Endothelial cell (in vitro differentiated cells): Measurements from ENCODE around the gene TXNDC17. TPM values are rescaled to one million over a fixed set of nuclear protein-coding genes. Genes with fewer than 3 reads are reported as not detected.
"Not testable (repeated sequence)": the region's sequence is repeated elsewhere in the genome, so short reads cannot be mapped to it uniquely, and the experiment has no call there.

Source experiments
- DNase-seq: peaks from one replicate; pipeline ENCODE4 v3.0.0; 2021; ENCODE audit warnings: low spot score
- H3K27ac Mint-ChIP-seq: one replicate; pipeline ENCODE4 v1.8.0; 2021; ENCODE audit warnings: mixed read lengths, inconsistent platforms; ENCODE audit not compliant: unreplicated experiment
- H3K27me3 Mint-ChIP-seq: one replicate; pipeline ENCODE4 v1.8.0; 2021; ENCODE audit warnings: mild to moderate bottlenecking, moderate library complexity, mixed read lengths, inconsistent platforms; ENCODE audit not compliant: unreplicated experiment
- H3K36me3 Mint-ChIP-seq: one replicate; pipeline ENCODE4 v1.8.0; 2021; ENCODE audit warnings: mild to moderate bottlenecking, low read depth, mixed read lengths, inconsistent platforms; ENCODE audit not compliant: unreplicated experiment
- H3K4me1 Mint-ChIP-seq: one replicate; pipeline ENCODE4 v1.8.0; 2021; ENCODE audit warnings: mild to moderate bottlenecking, mixed read lengths, inconsistent platforms; ENCODE audit not compliant: unreplicated experiment
- H3K4me3 Mint-ChIP-seq: one replicate; pipeline ENCODE4 v1.8.0; 2021; ENCODE audit warnings: mild to moderate bottlenecking, mixed read lengths, inconsistent platforms; ENCODE audit not compliant: unreplicated experiment
- H3K9me3 Mint-ChIP-seq: one replicate; pipeline ENCODE4 v1.8.0; 2021; ENCODE audit warnings: mixed read lengths, inconsistent platforms; ENCODE audit not compliant: unreplicated experiment
- CTCF ChIP-seq: fragments of 200-600 bp; sonication (generic); IDR thresholded peaks from one replicate; pipeline ENCODE4 v1.5.0; 2021; ENCODE audit warnings: antibody characterized with exemption; ENCODE audit not compliant: unreplicated experiment
- long read RNA-seq: library from polyadenylated mRNA; unstranded; transcript quantifications from one replicate; pipeline ENCODE4 v2.0.0, GENCODE V29; 2020; ENCODE audit not compliant: unreplicated experiment
- total RNA-seq: library from RNA; stranded (reverse); fragmentation: NEBNext Ultra II Directional; extraction: Animal tissue kit (Norgen Biotek cat#: 25700); gene quantifications from one replicate; pipeline ENCODE4 v1.2.1, GENCODE V29; 2021; ENCODE audit not compliant: unreplicated experiment

The TXNDC17 gene
- 94.2 TPM for total RNA-seq
- long read RNA-seq, transcript TXNDC17-201 (4 exons, 2,219 nt) = major isoform, 58 of 71 reads
- long read RNA-seq, transcript TXNDC17-202 (4 exons, 459 nt) = minor isoform, 8 of 71 reads
- long read RNA-seq, partial matches to known transcripts = 1 of 71 reads
- long read RNA-seq, other reads (novel, unspliced or antisense) = 0 of 71 reads

GRCh38 chr17:6640536-6641246 is at the start of gene TXNDC17, which contains the start of gene KIAA0753:
TXNDC17 (plus strand) TSS chr17:6641060; CDS start chr17:6641083, 23 bp downstream.
KIAA0753 (minus strand) TSS chr17:6640711; CDS start chr17:6635103, 5,608 bp downstream.
- peak; percentile 95 for DNase-seq
- no peaks in the 10 kb centered on the region for H3K9me3 Mint-ChIP-seq
- peak within 1 kb of the TSS; percentile 99 for H3K27ac Mint-ChIP-seq
- peak within 1 kb of the TSS; percentile 96 for H3K4me3 Mint-ChIP-seq
- no peak for TF ChIP-seq CTCF
- H3K27me3 Mint-ChIP-seq = peaks cover 16% of the 10 kb centered on the region
- H3K4me1 Mint-ChIP-seq = peaks cover 14% of the 10 kb centered on the region
- H3K36me3 Mint-ChIP-seq = peaks cover 16% of the 10 kb centered on the region

- TF ChIP-seq CTCF = no peak
- Mint-ChIP-seq H3K27me3 (no peaks in the 10 kb centered on the region), H3K4me3 (peak overlapping the region; percentile 34), H3K27ac (no peak overlapping the region), H3K4me1 (peaks cover 8% of the 10 kb centered on the region), H3K36me3 (peaks cover 42% of the 10 kb centered on the region), H3K9me3 (no peaks in the 10 kb centered on the region)
- DNase-seq = no peak
Measured at GRCh38 chr17:6591599-6592158, 49.2 kb upstream of the TXNDC17 start.

GRCh38 chr17:6592173-6592572 is 48.7 kb upstream of the TXNDC17 start:
- Mint-ChIP-seq H3K27me3 (no peaks in the 10 kb centered on the region), H3K4me1 (peaks cover 8% of the 10 kb centered on the region), H3K27ac (no peak overlapping the region), H3K9me3 (no peaks in the 10 kb centered on the region), H3K36me3 (peaks cover 42% of the 10 kb centered on the region), H3K4me3 (no peak overlapping the region)
- TF ChIP-seq CTCF = no peak
- DNase-seq = no peak

GRCh38 chr17:6593371-6593770 is 47.5 kb upstream of the TXNDC17 start:
- H3K27ac Mint-ChIP-seq, H3K9me3 Mint-ChIP-seq, DNase-seq, H3K27me3 Mint-ChIP-seq, H3K4me1 Mint-ChIP-seq, H3K4me3 Mint-ChIP-seq: not testable (repeated sequence)
- H3K36me3 Mint-ChIP-seq = peaks cover 37% of the 10 kb centered on the region

GRCh38 chr17:6596081-6596480 is 44.8 kb upstream of the TXNDC17 start:
- DNase-seq = no peak
- TF ChIP-seq CTCF = no peak
- Mint-ChIP-seq H3K4me1 (peaks cover 18% of the 10 kb centered on the region), H3K9me3 (no peaks in the 10 kb centered on the region), H3K27me3 (peaks cover 2% of the 10 kb centered on the region), H3K36me3 (peaks cover 27% of the 10 kb centered on the region), H3K27ac (no peak overlapping the region), H3K4me3 (no peak overlapping the region)
